ENCODE measurements around the gene GRIK4.
A peak's percentile ranks its signal among the peaks of the same experiment; 100 is the strongest.

DNA sequence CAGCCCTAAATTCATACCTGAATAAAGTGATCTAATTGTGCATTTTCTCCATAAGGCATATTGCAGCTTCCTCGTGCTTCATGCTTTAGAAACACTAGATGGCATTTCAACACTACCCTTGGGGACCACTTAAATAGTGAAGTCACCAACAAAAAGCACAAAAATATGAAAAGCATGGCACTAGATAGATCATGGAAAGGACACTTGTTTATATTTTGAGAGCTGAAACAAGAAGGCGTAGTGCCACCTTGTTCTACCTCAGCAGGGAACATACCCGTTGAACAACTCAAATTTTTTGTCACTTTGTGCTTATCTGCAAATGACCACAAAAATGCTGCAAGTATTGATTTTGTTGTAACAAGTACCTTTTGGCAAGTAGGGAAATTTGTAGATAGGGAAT is 521.0 kb downstream of the GRIK4 start:
- no peak for TF ChIP-seq EZH2phosphoT487 (IDR thresholded peaks at IDR 0.05; ENCODE audit: borderline replicate concordance)
- TF ChIP-seq, protein P1, sequence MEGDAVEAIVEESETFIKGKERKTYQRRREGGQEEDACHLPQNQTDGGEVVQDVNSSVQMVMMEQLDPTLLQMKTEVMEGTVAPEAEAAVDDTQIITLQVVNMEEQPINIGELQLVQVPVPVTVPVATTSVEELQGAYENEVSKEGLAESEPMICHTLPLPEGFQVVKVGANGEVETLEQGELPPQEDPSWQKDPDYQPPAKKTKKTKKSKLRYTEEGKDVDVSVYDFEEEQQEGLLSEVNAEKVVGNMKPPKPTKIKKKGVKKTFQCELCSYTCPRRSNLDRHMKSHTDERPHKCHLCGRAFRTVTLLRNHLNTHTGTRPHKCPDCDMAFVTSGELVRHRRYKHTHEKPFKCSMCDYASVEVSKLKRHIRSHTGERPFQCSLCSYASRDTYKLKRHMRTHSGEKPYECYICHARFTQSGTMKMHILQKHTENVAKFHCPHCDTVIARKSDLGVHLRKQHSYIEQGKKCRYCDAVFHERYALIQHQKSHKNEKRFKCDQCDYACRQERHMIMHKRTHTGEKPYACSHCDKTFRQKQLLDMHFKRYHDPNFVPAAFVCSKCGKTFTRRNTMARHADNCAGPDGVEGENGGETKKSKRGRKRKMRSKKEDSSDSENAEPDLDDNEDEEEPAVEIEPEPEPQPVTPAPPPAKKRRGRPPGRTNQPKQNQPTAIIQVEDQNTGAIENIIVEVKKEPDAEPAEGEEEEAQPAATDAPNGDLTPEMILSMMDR (conservative IDR thresholded peaks at IDR 0.05; ENCODE audit: low read length), result peak; percentile 52
